ENCODE measurements around the gene SKAP1. TPM values are rescaled to one million over a fixed set of nuclear protein-coding genes. Genes with fewer than 3 reads are reported as not detected.

Gene SKAP1
- total and polyA plus RNA-seq, 10 donors: 11.5 to 28.9 (median 20.5) TPM

DNA sequence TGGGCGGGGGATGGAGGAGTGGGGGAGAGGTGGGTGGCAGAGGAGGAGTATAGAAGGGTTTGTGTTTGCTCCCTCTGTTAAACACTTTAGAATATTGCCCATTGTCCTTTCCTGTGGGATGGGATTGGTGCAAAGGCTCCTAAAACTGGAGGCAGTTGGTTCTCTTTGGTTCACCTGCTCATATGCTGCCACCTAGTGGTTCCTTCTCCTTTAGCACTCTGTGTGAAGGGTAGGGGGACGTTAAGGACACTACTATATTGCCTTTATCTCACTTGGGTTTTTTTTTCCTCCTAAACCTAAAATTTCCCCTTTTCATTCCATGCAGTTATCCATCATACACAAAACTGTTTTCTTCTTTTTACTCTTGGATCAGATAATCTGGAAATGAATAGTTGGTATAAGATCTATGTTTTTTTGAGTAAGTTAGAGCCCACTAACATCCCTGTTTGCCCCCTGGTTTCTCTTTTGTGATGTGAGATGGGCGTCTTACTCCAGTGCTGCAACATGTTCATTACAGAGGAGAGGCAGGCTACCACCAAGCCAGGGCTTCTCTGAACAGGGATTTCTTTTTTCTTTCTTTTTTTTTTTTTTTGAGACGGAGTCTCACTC, 298.7 kb downstream of the SKAP1 start:
- H3K27ac ChIP-seq: no peak overlapping the region
- H3K4me3 ChIP-seq: no peak overlapping the region
- no peaks in the 10 kb centered on the region for H3K27me3 ChIP-seq (replicated peaks in 1 of 7)
- no peaks in the 10 kb centered on the region for H3K9me3 ChIP-seq
- WGBS, 5 donors: 55 to 61% (median 60%) methylated on average over 4 of the region's 4 CpGs
- peaks cover 0 to 18% (median 4%) of the 10 kb centered on the region in 6 donors for H3K36me3 ChIP-seq
- DNase-seq: no peak
- intact Hi-C loops (cut with DNase I; ENCODE audit: low total_unique reads): loop anchor here (2.0 to 5.0 kb wide), 2 partner anchors 44 to 107 kb away; no protein-coding TSS in a partner anchor
- peaks cover 0 to 7% (median 0%) of the 10 kb centered on the region in 6 donors for H3K4me1 ChIP-seq
- no peak for TF ChIP-seq POLR2A (IDR thresholded peaks at IDR 0.05)
- TF ChIP-seq, protein P1, sequence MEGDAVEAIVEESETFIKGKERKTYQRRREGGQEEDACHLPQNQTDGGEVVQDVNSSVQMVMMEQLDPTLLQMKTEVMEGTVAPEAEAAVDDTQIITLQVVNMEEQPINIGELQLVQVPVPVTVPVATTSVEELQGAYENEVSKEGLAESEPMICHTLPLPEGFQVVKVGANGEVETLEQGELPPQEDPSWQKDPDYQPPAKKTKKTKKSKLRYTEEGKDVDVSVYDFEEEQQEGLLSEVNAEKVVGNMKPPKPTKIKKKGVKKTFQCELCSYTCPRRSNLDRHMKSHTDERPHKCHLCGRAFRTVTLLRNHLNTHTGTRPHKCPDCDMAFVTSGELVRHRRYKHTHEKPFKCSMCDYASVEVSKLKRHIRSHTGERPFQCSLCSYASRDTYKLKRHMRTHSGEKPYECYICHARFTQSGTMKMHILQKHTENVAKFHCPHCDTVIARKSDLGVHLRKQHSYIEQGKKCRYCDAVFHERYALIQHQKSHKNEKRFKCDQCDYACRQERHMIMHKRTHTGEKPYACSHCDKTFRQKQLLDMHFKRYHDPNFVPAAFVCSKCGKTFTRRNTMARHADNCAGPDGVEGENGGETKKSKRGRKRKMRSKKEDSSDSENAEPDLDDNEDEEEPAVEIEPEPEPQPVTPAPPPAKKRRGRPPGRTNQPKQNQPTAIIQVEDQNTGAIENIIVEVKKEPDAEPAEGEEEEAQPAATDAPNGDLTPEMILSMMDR (IDR thresholded peaks at IDR 0.05 in 8 of 11, conservative IDR thresholded peaks at IDR 0.05 in 3 of 11): peak; percentile 57 to 91 (median 83)

DNA sequence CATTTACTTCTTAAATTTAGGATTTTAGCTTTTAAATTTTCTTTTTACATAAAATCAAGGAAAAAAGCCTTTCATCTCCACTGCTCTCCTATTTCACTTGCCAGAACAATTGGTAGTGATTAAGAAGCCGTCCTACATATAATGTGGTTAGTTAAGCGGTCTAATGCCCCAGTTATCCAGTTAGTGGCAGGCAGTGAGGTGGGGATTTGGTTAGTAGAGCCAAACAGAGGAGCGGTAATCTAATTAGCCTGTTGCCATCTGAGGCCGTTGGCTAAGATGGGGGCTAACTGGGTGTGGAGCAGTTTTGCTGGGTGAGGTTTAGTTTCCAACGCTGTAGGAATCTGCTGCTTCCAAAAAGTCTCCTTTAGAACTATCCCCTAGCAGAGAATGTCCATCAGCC, 300.0 kb downstream of the SKAP1 start:
- WGBS, 5 donors: 60 to 89% (median 74%) methylated on average over 5 of the region's 5 CpGs
- Histone ChIP-seq H3K4me3 (no peak overlapping the region), H3K27me3 (replicated peaks in 1 of 7) (no peaks in the 10 kb centered on the region), H3K4me1 (peaks cover 0 to 7% (median 0%) of the 10 kb centered on the region in 6 donors), H3K36me3 (peaks cover 0 to 31% (median 10%) of the 10 kb centered on the region in 6 donors), H3K9me3 (no peaks in the 10 kb centered on the region), H3K27ac (no peak overlapping the region)
- intact Hi-C loops (cut with DNase I; ENCODE audit: low total_unique reads): loop anchor here (2.0 to 5.0 kb wide), 2 partner anchors 43 to 105 kb away; no protein-coding TSS in a partner anchor
- no peak for DNase-seq
- no peak for TF ChIP-seq POLR2AphosphoS5 (IDR thresholded peaks at IDR 0.05)
- TF ChIP-seq, protein P1 (IDR thresholded peaks at IDR 0.05 in 8 of 11, conservative IDR thresholded peaks at IDR 0.05 in 3 of 11): no peak
- no peak for TF ChIP-seq POLR2A (IDR thresholded peaks at IDR 0.05)

- no peaks in the 10 kb centered on the region for H3K9me3 ChIP-seq
- H3K27me3 ChIP-seq (replicated peaks in 1 of 7): no peaks in the 10 kb centered on the region
- no peak overlapping the region for H3K4me3 ChIP-seq
- TF ChIP-seq, protein P1 (IDR thresholded peaks at IDR 0.05 in 8 of 11, conservative IDR thresholded peaks at IDR 0.05 in 3 of 11): no peak
- TF ChIP-seq POLR2AphosphoS5 (IDR thresholded peaks at IDR 0.05) (no peak), POLR2A (IDR thresholded peaks at IDR 0.05) (no peak)
- intact Hi-C loops (cut with DNase I; ENCODE audit: low total_unique reads): no loop called here
- H3K27ac ChIP-seq: no peak overlapping the region
- whole genome bisulfite sequencing, 5 donors: 60 to 78% (median 68%) methylated on average over 5 of the region's 5 CpGs
- peaks cover 0 to 7% (median 0%) of the 10 kb centered on the region in 6 donors for H3K4me1 ChIP-seq
- DNase-seq: no peak
- peaks cover 0 to 47% (median 15%) of the 10 kb centered on the region in 6 donors for H3K36me3 ChIP-seq
Observed at GRCh38 chr17:48128400-48128799, 301.6 kb downstream of the SKAP1 start.

- TF ChIP-seq, protein P1 (IDR thresholded peaks at IDR 0.05 in 8 of 11, conservative IDR thresholded peaks at IDR 0.05 in 3 of 11): no peak
- peak; percentile 18 to 57 (median 35) for TF ChIP-seq POLR2AphosphoS5 (IDR thresholded peaks at IDR 0.05)
- Histone ChIP-seq H3K27me3 (replicated peaks in 1 of 7) (no peaks in the 10 kb centered on the region), H3K9me3 (no peaks in the 10 kb centered on the region), H3K4me1 (peaks cover 0 to 7% (median 0%) of the 10 kb centered on the region in 6 donors), H3K27ac (no peak overlapping the region), H3K36me3 (peaks cover 0 to 56% (median 24%) of the 10 kb centered on the region in 6 donors), H3K4me3 (no peak overlapping the region)
- intact Hi-C loops (cut with DNase I; ENCODE audit: low total_unique reads): no loop called here
- WGBS, 5 donors: 65 to 82% (median 75%) methylated on average over 5 to 9 of the region's 9 CpGs
- DNase-seq: no peak
Observed at GRCh38 chr17:48127371-48128051, 302.5 kb downstream of the SKAP1 start.
